Calu3 (cell line): Measurements from ENCODE around the gene POR. TPM values are rescaled to one million over a fixed set of nuclear protein-coding genes. Genes with fewer than 3 reads are reported as not detected.

Source experiments
- BruUV-seq: library from RNA; stranded (reverse); fragments of 400-500 nt; replicated peaks from 2 replicates; lab custom pipeline; 2021; lab: Mats Ljungman, UMichigan
- CTCF ChIA-PET: fragments of 300-600 bp; sonication (Branson Sonifier 250); formaldehyde crosslinking; loops from one replicate; lab custom pipeline; 2022; ENCODE audit warnings: antibody characterized with exemption; lab: Charles Lee
- DNase-seq: peaks from one replicate; pipeline ENCODE4 v3.0.0; 2022
- H3K27ac Mint-ChIP-seq: one replicate; pipeline ENCODE4 v1.8.0; 2022; ENCODE audit warnings: mixed read lengths; ENCODE audit not compliant: unreplicated experiment
- H3K27me3 Mint-ChIP-seq: one replicate; pipeline ENCODE4 v1.8.0; 2022; ENCODE audit warnings: mixed read lengths; ENCODE audit not compliant: unreplicated experiment
- H3K36me3 Mint-ChIP-seq: one replicate; pipeline ENCODE4 v1.8.0; 2022; ENCODE audit warnings: mild to moderate bottlenecking, moderate library complexity, mixed read lengths; ENCODE audit not compliant: insufficient read depth, unreplicated experiment
- H3K4me1 Mint-ChIP-seq: one replicate; pipeline ENCODE4 v1.8.0; 2022; ENCODE audit warnings: mild to moderate bottlenecking, low read depth, mixed read lengths; ENCODE audit not compliant: unreplicated experiment
- H3K4me3 Mint-ChIP-seq: one replicate; pipeline ENCODE4 v1.8.0; 2022; ENCODE audit warnings: mild to moderate bottlenecking, low read depth, moderate library complexity, mixed read lengths; ENCODE audit not compliant: unreplicated experiment
- H3K9me3 Mint-ChIP-seq: one replicate; pipeline ENCODE4 v1.8.0; 2022; ENCODE audit warnings: low read depth, mixed read lengths; ENCODE audit not compliant: unreplicated experiment
- CTCF ChIP-seq: fragments of 200-600 bp; IDR thresholded peaks from one replicate; pipeline ENCODE4 v1.8.0; 2022; ENCODE audit warnings: antibody characterized with exemption; ENCODE audit not compliant: unreplicated experiment
- intact Hi-C: fragments of 100-400 bp; cut with micrococcal nuclease; formaldehyde crosslinking; loops from one replicate; pipeline ENCODE4 v1.10.0; 2022; ENCODE audit not compliant: unreplicated experiment
- total RNA-seq: library from RNA; stranded (reverse); gene quantifications from 2 replicates; pipeline ENCODE4 v1.2.3, GENCODE V29; 2022

Gene POR
- total RNA-seq, 1 experiment from 2014 or later: 65.8 TPM

- CTCF ChIA-PET: no interaction called here
- TSS peak; percentile 90 for BruUV-seq
- Mint-ChIP-seq H3K9me3 (no peaks in the 10 kb centered on the region), H3K36me3 (peaks cover 19% of the 10 kb centered on the region), H3K27ac (no peak overlapping the region), H3K4me1 (no peaks in the 10 kb centered on the region), H3K4me3 (peak overlapping the region; percentile 79), H3K27me3 (peaks cover 10% of the 10 kb centered on the region)
- intact Hi-C loops: no loop called here
- TF ChIP-seq CTCF: no peak
- DNase-seq: no peak
Measured at GRCh38 chr7:75914169-75914654, 743 bp upstream of the POR start.

GRCh38 chr7:75915416-75916156 is 631 bp downstream of the POR start:
- TF ChIP-seq CTCF: no peak
- intact Hi-C loops: no loop called here
- no peak for DNase-seq
- H3K9me3 Mint-ChIP-seq: no peaks in the 10 kb centered on the region
- H3K4me1 Mint-ChIP-seq: no peaks in the 10 kb centered on the region
- H3K36me3 Mint-ChIP-seq: peaks cover 19% of the 10 kb centered on the region
- no peaks in the 10 kb centered on the region for H3K27me3 Mint-ChIP-seq
- CTCF ChIA-PET: interaction anchor here (0.6 to 1.2 kb wide), 2 partner anchors 10 to 78 kb away, joined by 3 read pairs; no protein-coding TSS in a partner anchor
- H3K4me3 Mint-ChIP-seq: peak overlapping the region; percentile 79
- peak overlapping the region; percentile 60 for H3K27ac Mint-ChIP-seq
- no TSS peak for BruUV-seq

GRCh38 chr7:75916259-75916658 is 1.3 kb downstream of the POR start:
- H3K4me1 Mint-ChIP-seq: no peaks in the 10 kb centered on the region
- H3K36me3 Mint-ChIP-seq: peaks cover 19% of the 10 kb centered on the region
- H3K4me3 Mint-ChIP-seq: peak overlapping the region; percentile 79
- CTCF ChIA-PET: interaction anchor here (1.2 kb wide), 1 partner anchor 9 kb away, joined by 3 read pairs; no protein-coding TSS in a partner anchor
- BruUV-seq: no TSS peak
- H3K9me3 Mint-ChIP-seq: no peaks in the 10 kb centered on the region
- no peaks in the 10 kb centered on the region for H3K27me3 Mint-ChIP-seq
- H3K27ac Mint-ChIP-seq: no peak overlapping the region
- intact Hi-C loops: no loop called here
- DNase-seq: no peak
- TF ChIP-seq CTCF: no peak

- DNase-seq: no peak
- Mint-ChIP-seq H3K27me3 (no peaks in the 10 kb centered on the region), H3K36me3 (peaks cover 19% of the 10 kb centered on the region), H3K4me3 (no peak overlapping the region), H3K4me1 (no peaks in the 10 kb centered on the region), H3K9me3 (no peaks in the 10 kb centered on the region), H3K27ac (no peak overlapping the region)
- no TSS peak for BruUV-seq
- CTCF ChIA-PET: no interaction called here
- no peak for TF ChIP-seq CTCF
- intact Hi-C loops: no loop called here
Measured at GRCh38 chr7:75916685-75917634, 2.0 kb downstream of the POR start.
